GM10266 (cell line): ENCODE data around the gene CPLX3.
"Not testable (repeated sequence)": the region's sequence is repeated elsewhere in the genome, so short reads cannot be mapped to it uniquely, and the experiment has no call there.

Experiments used
- DNase-seq: peaks from one replicate; pipeline ENCODE4 v3.0.0; 2012; ENCODE audit errors: extremely low spot score
- CTCF ChIP-seq: IDR thresholded peaks from 2 replicates; pipeline ENCODE4 v1.5.1; 2012; ENCODE audit warnings: mild to moderate bottlenecking, low read depth; ENCODE audit not compliant: control insufficient read depth, insufficient read depth; ENCODE audit errors: missing control alignments

The CPLX3 gene

DNA sequence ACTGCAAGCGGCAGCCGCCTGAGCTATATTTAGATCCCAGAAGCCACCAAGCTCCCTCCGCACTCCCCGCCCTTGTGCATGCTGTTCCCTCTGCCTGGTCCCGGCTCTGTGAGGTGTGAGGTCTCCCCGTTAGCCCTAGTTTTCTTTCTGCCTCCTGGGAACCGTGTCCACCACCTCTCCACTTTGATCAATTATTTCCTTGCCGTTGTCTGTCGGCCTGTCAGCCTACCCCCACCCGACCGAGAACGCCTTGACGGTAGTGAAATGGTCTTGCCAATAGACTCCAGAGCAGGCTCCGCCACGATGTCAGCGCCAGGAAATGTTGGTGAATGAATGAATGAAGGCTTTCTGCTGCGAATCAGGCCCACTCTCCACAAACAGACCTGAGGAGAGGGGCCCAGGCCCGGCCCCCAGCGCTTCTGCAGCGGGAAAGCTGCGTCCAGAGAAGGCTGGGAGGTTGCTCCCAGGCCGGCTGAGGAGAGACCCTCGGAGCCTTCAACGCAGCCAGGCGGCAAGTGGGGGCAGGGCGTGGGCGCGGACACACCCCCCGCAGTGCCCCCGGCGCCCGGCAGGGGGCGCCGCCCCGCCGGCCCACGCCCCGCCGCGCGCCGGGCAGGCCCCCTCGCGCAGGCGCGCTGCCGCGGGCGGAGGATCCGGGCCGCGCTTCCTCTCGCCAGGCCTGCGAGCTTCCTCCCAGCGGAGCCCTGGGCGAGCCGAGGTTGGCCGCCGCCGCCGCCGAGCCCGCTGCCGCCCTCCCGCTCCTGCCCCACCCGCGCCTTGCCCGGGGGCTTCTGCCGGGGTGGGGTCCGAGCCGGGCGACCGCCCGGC is 44.8 kb upstream of the CPLX3 start, which contains the start of gene CSK:
Gene CSK (plus strand): TSS at position 650 of the 828 bp plus-strand sequence. CDS start 16,218 bp downstream, outside the sequence.
- peak; percentile 76 for TF ChIP-seq CTCF
- DNase-seq: peak; percentile 92

GRCh38 chr15:74782259-74783071 is 44.0 kb upstream of the CPLX3 start:
- DNase-seq: peak; percentile 66
- TF ChIP-seq CTCF: no peak

DNA sequence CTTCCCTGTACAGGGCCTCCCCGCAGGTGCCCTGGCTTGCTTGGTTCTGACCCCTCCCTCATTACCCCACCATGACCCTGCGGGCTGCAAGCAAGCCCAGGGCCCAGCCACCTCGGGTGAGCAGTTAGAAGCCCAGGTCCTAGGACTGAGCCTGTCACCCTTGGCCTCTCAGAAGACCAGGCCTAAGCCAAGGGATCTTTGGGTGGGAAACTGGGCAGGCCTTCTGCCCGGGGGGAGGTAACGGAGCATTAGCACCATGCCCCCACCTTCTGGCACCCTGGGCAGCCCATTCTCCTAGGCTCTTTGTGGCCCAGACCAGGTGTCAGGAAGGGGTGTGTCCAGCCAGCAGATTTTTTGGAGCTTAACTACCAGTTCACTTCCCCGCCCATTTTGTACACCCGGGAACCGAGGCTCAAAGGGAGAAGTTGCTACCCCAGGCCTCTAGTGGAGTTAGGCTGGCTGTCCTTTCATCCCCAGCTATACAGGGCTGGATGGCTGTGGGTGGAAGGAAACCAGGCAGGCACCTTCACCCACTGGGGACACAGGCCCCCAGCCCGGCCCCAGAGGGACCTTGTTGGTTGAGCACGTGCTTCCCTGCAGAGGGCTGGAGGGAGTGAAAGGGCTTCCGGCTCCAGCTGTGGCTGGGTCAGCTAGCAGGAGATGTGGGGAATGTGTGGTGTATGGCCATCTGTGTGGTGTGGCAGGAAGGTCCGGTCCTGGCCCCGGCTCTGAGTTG is 43.2 kb upstream of the CPLX3 start:
- TF ChIP-seq CTCF: no peak
- DNase-seq: no peak

DNA sequence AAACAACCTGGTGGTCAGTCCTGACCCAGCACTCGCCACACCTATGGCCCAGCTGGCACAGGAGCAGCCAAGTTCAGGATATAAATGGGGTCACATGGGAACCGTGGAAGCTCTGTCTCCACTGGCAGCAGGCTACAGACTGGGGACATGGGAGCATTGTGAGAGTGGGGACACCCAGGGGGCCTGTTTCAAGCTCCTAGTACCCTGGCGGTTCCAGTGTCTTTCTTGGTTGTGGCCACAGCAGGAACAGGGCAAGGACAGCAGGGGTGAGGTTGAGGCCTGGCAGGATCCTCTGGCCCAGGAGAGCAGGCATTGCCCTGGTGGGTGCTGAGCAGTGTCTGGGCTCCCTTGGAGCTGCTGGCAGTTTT is 42.6 kb upstream of the CPLX3 start:
- TF ChIP-seq CTCF: no peak
- no peak for DNase-seq

DNA sequence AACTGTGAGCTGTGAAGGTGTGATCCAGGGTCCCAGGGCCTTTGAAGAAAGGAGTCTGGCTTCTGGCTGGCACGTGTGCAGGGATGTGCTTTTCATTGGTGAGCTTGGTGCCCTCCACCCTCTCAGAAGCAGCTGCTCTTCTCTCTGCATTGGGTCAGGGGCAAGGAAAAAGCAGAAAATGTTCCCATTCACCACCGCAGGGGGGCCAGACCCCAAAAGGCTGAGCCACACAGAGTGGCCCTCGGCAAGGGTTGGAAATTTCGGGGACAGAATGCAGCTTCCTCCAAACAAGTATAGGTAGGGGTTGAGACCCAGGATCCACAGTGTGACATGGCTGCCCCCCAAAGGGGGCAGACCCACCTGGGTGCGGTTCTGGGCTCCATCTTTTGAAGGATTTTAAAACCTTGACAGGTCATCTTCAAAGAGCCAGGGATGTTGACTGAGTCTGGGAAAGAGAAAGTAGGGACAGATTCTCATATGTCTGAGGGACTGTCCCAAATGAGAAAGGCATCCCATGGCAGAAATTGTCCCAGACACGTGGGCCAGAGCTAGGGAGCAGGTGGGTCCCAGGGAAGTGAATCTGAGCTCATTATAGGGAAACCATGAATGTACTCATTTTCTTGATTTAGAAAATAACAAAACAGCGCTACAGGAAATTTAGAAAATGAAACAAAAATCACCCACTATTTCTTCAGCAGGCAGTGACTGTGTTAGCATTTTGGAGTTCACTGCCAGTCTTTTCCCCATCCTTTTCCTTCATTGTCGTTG is 41.8 kb upstream of the CPLX3 start:
- DNase-seq: no peak
- TF ChIP-seq CTCF: peak; percentile 7

GRCh38 chr15:74785194-74786032 is 41.0 kb upstream of the CPLX3 start:
- peak; percentile 79 for DNase-seq
- no peak for TF ChIP-seq CTCF

GRCh38 chr15:74786081-74786480 is 40.3 kb upstream of the CPLX3 start:
- not testable (repeated sequence) for DNase-seq
